ENCODE data around the gene RFX7. TPM values are rescaled to one million over a fixed set of nuclear protein-coding genes. Genes with fewer than 3 reads are reported as not detected.
"Not testable (repeated sequence)": the region's sequence is repeated elsewhere in the genome, so short reads cannot be mapped to it uniquely, and the experiment has no call there.

RFX7 gene
- total RNA-seq, 1 donor from 2014 or later: 3.2 TPM

GRCh38 chr15:56175788-56176187 is 67.9 kb downstream of the RFX7 start:
- no peaks in the 10 kb centered on the region for H3K36me3 ChIP-seq (ENCODE audit: control insufficient read depth, insufficient read depth, low read length)
- H3K27me3 ChIP-seq (ENCODE audit: control insufficient read depth, insufficient read depth, low read length): no peaks in the 10 kb centered on the region
- no peak for FAIRE-seq
- TF ChIP-seq, protein P1, sequence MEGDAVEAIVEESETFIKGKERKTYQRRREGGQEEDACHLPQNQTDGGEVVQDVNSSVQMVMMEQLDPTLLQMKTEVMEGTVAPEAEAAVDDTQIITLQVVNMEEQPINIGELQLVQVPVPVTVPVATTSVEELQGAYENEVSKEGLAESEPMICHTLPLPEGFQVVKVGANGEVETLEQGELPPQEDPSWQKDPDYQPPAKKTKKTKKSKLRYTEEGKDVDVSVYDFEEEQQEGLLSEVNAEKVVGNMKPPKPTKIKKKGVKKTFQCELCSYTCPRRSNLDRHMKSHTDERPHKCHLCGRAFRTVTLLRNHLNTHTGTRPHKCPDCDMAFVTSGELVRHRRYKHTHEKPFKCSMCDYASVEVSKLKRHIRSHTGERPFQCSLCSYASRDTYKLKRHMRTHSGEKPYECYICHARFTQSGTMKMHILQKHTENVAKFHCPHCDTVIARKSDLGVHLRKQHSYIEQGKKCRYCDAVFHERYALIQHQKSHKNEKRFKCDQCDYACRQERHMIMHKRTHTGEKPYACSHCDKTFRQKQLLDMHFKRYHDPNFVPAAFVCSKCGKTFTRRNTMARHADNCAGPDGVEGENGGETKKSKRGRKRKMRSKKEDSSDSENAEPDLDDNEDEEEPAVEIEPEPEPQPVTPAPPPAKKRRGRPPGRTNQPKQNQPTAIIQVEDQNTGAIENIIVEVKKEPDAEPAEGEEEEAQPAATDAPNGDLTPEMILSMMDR (IDR thresholded peaks at IDR 0.05; ENCODE audit: insufficient read depth, low read length, severe bottlenecking): no peak
- H3K4me3 ChIP-seq (ENCODE audit: low read depth, low read length): no peak overlapping the region
- DNase-seq (ENCODE audit: low read depth): peak; percentile 19

GRCh38 chr15:56174649-56175048 is 69.0 kb downstream of the RFX7 start:
- no peaks in the 10 kb centered on the region for H3K36me3 ChIP-seq (ENCODE audit: control insufficient read depth, insufficient read depth, low read length)
- no peak for FAIRE-seq
- H3K27me3 ChIP-seq (ENCODE audit: control insufficient read depth, insufficient read depth, low read length): no peaks in the 10 kb centered on the region
- TF ChIP-seq, protein P1 (IDR thresholded peaks at IDR 0.05; ENCODE audit: insufficient read depth, low read length, severe bottlenecking): no peak
- no peak for DNase-seq (ENCODE audit: low read depth)
- no peak overlapping the region for H3K4me3 ChIP-seq (ENCODE audit: low read depth, low read length)

DNA sequence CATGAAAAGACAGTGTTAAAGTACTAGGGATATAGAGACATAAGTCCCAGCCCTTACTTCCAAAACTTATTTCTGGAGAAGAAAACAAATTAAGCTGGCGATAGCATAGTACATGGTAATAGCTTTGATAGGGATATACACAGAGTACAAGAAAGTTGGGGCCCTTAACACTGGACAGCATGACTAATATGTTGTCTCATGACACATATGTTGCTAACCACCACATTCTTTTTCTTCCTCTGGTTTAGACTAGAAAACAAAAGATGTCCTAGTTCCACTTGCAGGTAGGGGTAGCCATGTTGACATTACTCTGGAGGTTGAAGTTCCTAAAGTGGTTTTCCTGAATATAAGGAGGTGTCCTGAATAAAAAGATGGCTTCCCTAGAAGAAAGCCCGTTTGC is 75.3 kb downstream of the RFX7 start:
- TF ChIP-seq, protein P1 (IDR thresholded peaks at IDR 0.05; ENCODE audit: insufficient read depth, low read length, severe bottlenecking): no peak
- Histone ChIP-seq H3K4me3 (ENCODE audit: low read depth, low read length) (no peak overlapping the region), H3K27me3 (ENCODE audit: control insufficient read depth, insufficient read depth, low read length) (no peaks in the 10 kb centered on the region), H3K36me3 (ENCODE audit: control insufficient read depth, insufficient read depth, low read length) (no peaks in the 10 kb centered on the region)
- FAIRE-seq (no peak), DNase-seq (ENCODE audit: low read depth) (peak; percentile 80)

DNA sequence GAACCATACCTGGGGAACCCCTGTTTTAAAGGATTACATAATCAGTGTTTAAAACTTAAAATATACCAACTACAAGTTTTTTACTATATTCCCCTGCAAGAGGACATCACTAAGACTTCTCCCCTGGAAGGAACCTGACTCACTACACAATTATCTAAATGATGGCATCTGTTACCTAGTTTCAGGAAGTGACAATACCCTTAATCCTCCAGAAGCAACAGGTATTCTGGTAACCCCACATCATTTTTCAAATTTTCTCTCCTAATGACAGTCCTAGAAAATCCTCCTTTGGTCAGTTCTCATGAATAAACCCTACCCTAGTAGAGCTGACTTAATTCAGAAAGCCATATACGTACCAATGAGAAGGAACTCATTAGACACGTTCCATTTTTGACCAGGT is 78.4 kb downstream of the RFX7 start:
- no peak overlapping the region for H3K4me3 ChIP-seq (ENCODE audit: low read depth, low read length)
- no peak for FAIRE-seq
- DNase-seq (ENCODE audit: low read depth): peak; percentile 50
- no peaks in the 10 kb centered on the region for H3K36me3 ChIP-seq (ENCODE audit: control insufficient read depth, insufficient read depth, low read length)
- H3K27me3 ChIP-seq (ENCODE audit: control insufficient read depth, insufficient read depth, low read length): no peaks in the 10 kb centered on the region
- TF ChIP-seq, protein P1 (IDR thresholded peaks at IDR 0.05; ENCODE audit: insufficient read depth, low read length, severe bottlenecking): no peak

GRCh38 chr15:56160966-56161365 is 82.7 kb downstream of the RFX7 start:
- H3K27me3 ChIP-seq (ENCODE audit: control insufficient read depth, insufficient read depth, low read length): no peaks in the 10 kb centered on the region
- no peaks in the 10 kb centered on the region for H3K36me3 ChIP-seq (ENCODE audit: control insufficient read depth, insufficient read depth, low read length)
- DNase-seq (ENCODE audit: low read depth) (no peak), FAIRE-seq (no peak)
- no peak overlapping the region for H3K4me3 ChIP-seq (ENCODE audit: low read depth, low read length)
- TF ChIP-seq, protein P1 (IDR thresholded peaks at IDR 0.05; ENCODE audit: insufficient read depth, low read length, severe bottlenecking): no peak

DNA sequence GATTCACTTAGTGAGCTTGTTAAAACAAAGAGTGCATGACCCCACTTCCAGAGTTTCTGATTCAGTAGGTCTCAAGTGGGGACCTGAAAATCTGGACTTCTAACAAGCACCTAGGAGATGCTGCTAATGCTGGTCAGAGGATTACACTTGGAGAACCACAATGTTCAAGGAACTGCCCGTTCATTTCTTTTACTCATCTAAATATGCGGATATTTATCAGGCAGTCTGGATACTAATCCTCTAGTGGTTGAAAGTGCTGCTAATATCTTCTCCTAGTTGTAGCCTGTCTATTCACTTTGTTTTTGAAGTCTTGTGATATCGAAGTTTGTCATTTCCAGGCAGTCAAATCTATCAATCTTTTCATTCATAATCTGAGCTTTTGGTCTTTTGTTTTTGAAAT is 86.8 kb downstream of the RFX7 start:
- FAIRE-seq (no peak), DNase-seq (ENCODE audit: low read depth) (no peak)
- no peaks in the 10 kb centered on the region for H3K36me3 ChIP-seq (ENCODE audit: control insufficient read depth, insufficient read depth, low read length)
- H3K4me3 ChIP-seq (ENCODE audit: low read depth, low read length): no peak overlapping the region
- H3K27me3 ChIP-seq (ENCODE audit: control insufficient read depth, insufficient read depth, low read length): no peaks in the 10 kb centered on the region
- TF ChIP-seq, protein P1 (IDR thresholded peaks at IDR 0.05; ENCODE audit: insufficient read depth, low read length, severe bottlenecking): no peak

- not testable (repeated sequence) for H3K27me3 ChIP-seq (ENCODE audit: control insufficient read depth, insufficient read depth, low read length); FAIRE-seq; H3K36me3 ChIP-seq (ENCODE audit: control insufficient read depth, insufficient read depth, low read length); DNase-seq (ENCODE audit: low read depth); H3K4me3 ChIP-seq (ENCODE audit: low read depth, low read length)
Measured at GRCh38 chr15:56155278-56155677, 88.4 kb downstream of the RFX7 start.

- not testable (repeated sequence) for DNase-seq (ENCODE audit: low read depth); H3K27me3 ChIP-seq (ENCODE audit: control insufficient read depth, insufficient read depth, low read length); FAIRE-seq; H3K36me3 ChIP-seq (ENCODE audit: control insufficient read depth, insufficient read depth, low read length); H3K4me3 ChIP-seq (ENCODE audit: low read depth, low read length)
Measured at GRCh38 chr15:56154768-56155167, 88.9 kb downstream of the RFX7 start.

Measured in bronchial epithelial cell (primary cell).